Measurements from ENCODE around the gene THOC3. TPM values are rescaled to one million over a fixed set of nuclear protein-coding genes. Genes with fewer than 3 reads are reported as not detected.
"Not testable (repeated sequence)": the region's sequence is repeated elsewhere in the genome, so short reads cannot be mapped to it uniquely, and the experiment has no call there.

The THOC3 gene, protein sequence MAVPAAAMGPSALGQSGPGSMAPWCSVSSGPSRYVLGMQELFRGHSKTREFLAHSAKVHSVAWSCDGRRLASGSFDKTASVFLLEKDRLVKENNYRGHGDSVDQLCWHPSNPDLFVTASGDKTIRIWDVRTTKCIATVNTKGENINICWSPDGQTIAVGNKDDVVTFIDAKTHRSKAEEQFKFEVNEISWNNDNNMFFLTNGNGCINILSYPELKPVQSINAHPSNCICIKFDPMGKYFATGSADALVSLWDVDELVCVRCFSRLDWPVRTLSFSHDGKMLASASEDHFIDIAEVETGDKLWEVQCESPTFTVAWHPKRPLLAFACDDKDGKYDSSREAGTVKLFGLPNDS
- polyA plus RNA-seq (2014; cell fraction: cytosol; rRNA removed): 249 and 252 TPM in 2 replicates
- 85.0 and 110 TPM in 2 replicates for polyA plus RNA-seq (2014; cell fraction: nucleus; rRNA removed)

- peak; percentile 73 for DNase-seq (ENCODE audit: low spot score)
Measured at GRCh38 chr5:175967471-175968372, at the start of gene THOC3. Gene THOC3 (minus strand): TSS chr5:175968315. CDS start chr5:175968208, 107 bp downstream.

GRCh38 chr5:176017324-176017723, 49.2 kb upstream of the THOC3 start:
- DNase-seq (ENCODE audit: low spot score): not testable (repeated sequence)

DNA sequence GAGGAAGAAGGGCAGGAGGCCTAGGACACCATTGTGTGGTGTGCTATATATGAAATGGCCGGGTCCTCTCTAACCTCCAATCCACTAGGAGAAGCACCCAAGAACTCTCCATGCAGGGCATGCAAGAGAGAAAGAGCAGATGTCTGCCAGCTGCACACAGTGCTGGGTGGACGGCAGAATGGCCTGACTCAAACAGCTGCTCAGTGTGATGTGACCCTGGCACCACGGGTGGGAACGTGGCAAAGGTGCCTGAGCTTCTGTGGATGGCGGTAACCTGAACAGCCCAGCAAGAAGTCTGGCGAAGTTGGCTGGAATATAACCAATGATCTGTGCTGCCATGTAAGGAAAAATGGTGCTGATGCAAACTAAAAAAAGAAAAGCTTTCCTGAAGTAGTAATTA, 46.2 kb upstream of the THOC3 start:
- DNase-seq (ENCODE audit: low spot score): not testable (repeated sequence)

DNA sequence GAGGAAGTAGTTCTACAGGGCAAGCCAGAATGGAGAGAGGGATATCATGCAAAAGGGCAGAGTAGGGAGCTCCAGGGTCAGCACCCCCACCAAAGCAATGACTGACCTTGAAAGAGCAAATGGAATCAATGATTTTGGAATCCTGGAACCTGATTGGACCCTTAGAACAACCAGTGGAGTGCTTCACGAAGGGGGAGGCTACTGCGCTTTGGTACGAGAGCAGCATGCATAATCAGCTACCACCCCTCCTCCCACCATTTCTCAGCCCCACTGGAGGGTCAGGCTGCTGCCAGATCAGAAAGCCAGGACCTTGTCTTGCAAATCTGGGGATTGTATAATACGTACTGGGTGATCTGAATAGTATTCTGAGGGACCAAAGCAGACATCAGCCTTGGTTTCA, 43.0 kb upstream of the THOC3 start:
- DNase-seq (ENCODE audit: low spot score): not testable (repeated sequence)

DNA sequence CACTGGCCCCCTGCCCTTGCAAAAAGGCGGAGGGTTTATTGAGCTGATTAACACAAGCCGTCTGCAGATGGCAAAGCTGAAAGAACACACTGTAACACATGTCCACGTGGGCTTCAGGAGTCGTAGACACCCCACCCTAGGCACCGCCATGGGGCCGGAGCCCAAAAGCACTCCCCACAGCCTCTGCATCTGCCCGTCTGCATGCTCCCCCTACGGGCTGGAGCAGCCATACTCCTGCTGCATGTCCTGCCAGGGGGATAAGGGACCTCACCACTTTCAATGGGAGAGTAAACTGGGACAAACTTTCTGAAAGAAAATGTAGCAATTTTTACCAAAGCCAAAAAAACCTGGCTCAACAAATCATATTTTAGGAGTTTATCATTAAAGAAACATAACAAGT, 42.1 kb upstream of the THOC3 start:
- DNase-seq (ENCODE audit: low spot score): not testable (repeated sequence)

GRCh38 chr5:176007220-176007619, 39.1 kb upstream of the THOC3 start:
- DNase-seq (ENCODE audit: low spot score): not testable (repeated sequence)

GRCh38 chr5:176006819-176007218, 38.7 kb upstream of the THOC3 start:
- not testable (repeated sequence) for DNase-seq (ENCODE audit: low spot score)

- not testable (repeated sequence) for DNase-seq (ENCODE audit: low spot score)
Measured at GRCh38 chr5:175997979-175998378, 29.9 kb upstream of the THOC3 start.

GRCh38 chr5:175997495-175997894, 29.4 kb upstream of the THOC3 start:
- not testable (repeated sequence) for DNase-seq (ENCODE audit: low spot score)

DNA sequence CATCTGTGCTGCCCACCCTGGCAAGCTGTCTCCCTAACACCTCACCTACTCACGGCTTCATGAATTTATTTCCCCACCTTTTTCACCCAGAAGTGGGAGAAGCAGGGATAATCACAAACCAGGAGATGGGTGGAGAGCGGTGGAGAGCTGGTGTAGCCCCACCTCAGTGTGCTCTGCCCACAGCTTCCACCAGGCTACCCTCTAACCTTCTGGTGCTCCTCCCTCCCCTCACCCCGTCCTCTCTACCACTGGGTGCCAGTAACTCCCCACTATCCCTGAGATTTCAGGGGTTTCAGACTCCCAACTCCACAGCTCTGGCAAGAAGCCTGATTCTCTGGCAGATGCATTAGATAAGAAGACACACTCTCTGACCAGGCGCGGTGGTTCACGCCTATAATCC, 28.7 kb upstream of the THOC3 start:
- not testable (repeated sequence) for DNase-seq (ENCODE audit: low spot score)

DNA sequence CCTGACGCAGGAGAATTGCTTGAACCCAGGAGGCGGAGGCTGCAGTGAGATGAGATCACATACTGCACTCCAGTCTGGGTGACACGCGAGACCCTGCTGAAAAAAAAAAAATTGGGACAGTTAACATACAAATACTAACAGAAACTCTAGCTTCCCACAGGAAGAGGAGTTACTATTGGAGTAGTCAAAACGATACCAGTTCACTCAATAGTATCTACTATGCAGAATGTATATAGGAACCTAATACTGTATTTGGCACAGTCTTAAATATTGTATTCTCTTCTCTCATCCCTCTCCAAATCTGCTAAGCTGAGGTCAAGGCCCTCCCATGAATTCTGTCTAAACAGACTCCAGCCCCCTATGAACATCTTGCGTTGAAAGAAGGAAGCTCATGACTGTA, 27.4 kb upstream of the THOC3 start:
- DNase-seq (ENCODE audit: low spot score): not testable (repeated sequence)

DNA sequence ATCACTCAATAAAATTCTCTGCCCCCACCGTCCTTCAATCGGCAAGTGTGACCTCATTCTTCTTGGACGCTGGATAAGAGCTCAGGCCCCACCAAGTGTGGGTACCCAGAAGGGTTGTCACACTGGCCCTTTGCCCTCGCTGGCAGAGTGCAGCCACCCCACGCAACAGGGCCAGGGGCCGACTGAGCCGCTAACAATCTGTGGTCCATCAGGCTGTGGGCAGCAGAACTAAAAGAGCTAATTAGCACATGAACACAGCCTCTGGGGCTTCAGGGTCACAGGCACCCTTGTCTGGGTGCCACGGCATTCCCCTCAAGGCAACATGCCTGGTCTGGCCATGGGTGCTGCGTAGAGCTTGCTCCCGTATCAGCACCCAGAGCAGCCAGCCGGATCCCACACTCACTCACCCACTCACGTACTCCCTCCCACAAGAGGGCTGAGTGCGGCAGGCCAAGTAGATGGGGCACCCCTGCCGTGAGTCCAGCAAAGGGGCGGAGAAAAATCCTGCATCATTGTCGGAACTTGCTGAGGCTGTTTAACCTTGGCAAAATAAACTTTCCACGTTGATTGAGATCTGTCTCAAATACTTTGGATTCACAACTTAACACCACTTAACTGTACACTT, 11.4 kb upstream of the THOC3 start:
- DNase-seq (ENCODE audit: low spot score): not testable (repeated sequence)

GRCh38 chr5:175968381-175968780, 266 bp upstream of the THOC3 start:
- DNase-seq (ENCODE audit: low spot score): not testable (repeated sequence)

DNA sequence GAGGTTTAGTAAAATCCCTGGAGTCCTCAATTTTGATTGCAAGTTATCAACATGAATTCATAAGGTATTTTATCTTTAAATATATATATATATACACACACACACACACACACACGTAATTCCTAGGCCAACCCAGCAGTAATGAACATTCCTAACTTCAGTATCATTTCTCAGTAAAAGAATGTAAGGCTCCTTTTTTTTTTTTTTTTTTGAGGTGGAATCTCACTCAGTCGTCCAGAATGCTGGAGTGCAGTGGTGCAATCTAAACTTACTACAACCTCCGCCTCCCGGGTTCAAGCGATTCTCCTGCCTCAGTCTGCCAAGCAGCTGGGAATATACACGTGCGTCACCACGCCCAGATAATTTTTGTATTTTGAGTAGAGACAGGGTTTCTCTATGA, 5.8 kb downstream of the THOC3 start:
- not testable (repeated sequence) for DNase-seq (ENCODE audit: low spot score)

GRCh38 chr5:175960228-175960627, 7.9 kb downstream of the THOC3 start:
- not testable (repeated sequence) for DNase-seq (ENCODE audit: low spot score)

- not testable (repeated sequence) for DNase-seq (ENCODE audit: low spot score)
Measured at GRCh38 chr5:175958515-175958914, 9.6 kb downstream of the THOC3 start.

DNA sequence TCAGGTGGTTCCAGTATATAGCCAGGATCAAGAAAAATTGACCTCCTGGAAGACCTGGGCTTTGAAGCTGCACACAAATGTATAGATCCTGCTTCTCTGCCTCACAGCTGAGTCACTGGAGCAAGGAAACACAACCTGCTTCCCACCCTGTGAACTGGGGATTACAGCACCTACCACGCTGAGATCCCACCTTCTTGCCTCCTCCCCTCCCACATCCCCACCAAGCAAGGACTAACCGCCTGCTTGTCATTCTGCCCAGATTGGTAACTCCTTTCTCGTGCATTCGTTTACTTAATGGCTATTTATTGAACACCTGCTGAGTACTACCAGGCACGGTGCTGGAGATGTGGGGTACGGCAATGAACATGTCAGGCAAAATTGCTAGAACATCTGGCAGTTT, 14.0 kb downstream of the THOC3 start:
- not testable (repeated sequence) for DNase-seq (ENCODE audit: low spot score)

GRCh38 chr5:175952810-175953209, 15.3 kb downstream of the THOC3 start:
- DNase-seq (ENCODE audit: low spot score): not testable (repeated sequence)

DNA sequence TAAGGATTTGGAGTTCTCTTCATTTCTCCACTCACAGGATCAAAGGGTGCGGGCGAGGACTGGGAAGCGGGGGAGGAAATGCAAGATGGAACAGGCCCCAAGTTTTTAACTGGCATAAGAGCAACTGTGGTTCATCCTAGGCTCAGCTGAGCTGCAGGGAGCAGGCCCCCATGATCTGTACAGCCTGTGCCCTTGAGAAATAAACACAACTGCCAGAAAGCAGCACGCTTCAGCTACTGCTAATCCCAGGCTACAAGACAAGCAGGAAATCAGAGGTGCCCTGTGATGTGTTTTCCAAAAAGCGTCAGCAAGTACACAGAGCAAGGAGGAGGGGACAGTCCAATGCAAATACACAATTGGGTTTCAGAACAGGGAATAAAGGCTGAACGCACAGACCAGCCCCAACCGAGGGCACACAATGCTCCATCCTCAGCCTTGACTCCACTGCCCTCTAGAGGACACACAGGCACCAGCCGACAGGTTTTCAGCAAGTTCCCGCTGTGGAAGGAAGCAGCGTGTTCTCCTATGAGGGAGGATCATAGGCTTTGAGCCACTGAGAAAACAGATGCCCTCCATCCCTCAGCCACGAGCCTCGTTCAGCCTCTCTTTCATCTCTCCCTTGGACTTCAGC, 16.7 kb downstream of the THOC3 start:
- not testable (repeated sequence) for DNase-seq (ENCODE audit: low spot score)

DNA sequence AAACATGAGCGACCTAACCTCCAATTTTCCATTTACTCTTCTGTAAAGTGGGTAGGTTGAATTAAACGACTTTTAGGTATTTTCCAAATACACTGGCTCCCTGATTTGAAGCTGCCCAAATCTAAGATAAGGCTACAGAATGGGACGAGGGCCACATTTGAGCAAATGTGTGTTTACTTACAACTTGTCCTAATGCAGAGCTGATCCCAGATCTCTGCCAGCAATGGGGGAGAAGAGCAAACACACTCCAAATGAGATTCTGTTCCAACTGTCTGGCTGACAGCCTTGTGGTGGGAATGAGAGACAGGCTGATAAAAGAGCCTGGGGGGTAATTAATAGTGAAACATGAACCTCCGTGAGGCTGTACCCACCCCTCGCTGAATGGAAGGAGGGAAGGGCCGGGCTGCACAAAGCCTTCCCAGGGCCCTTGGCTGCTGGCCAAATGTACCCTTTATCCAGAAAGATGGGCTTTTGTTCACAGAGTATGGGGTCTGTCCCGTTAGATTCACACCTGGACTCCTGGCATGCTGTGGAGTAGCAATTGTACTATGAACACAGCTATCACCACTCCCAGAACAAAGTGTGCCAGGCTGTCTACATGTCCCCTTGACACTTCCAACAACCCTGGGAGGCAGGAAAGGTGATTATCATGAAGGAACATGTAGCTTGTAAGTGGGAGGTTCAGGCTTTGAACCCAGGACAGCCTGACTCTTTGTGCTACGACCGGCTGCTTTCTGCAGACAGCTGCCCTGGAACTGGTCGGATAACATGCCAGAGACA, 19.6 kb downstream of the THOC3 start:
- not testable (repeated sequence) for DNase-seq (ENCODE audit: low spot score)

Measured in SK-N-DZ (cell line).